ENCODE results near the gene HECTD4.

DNA sequence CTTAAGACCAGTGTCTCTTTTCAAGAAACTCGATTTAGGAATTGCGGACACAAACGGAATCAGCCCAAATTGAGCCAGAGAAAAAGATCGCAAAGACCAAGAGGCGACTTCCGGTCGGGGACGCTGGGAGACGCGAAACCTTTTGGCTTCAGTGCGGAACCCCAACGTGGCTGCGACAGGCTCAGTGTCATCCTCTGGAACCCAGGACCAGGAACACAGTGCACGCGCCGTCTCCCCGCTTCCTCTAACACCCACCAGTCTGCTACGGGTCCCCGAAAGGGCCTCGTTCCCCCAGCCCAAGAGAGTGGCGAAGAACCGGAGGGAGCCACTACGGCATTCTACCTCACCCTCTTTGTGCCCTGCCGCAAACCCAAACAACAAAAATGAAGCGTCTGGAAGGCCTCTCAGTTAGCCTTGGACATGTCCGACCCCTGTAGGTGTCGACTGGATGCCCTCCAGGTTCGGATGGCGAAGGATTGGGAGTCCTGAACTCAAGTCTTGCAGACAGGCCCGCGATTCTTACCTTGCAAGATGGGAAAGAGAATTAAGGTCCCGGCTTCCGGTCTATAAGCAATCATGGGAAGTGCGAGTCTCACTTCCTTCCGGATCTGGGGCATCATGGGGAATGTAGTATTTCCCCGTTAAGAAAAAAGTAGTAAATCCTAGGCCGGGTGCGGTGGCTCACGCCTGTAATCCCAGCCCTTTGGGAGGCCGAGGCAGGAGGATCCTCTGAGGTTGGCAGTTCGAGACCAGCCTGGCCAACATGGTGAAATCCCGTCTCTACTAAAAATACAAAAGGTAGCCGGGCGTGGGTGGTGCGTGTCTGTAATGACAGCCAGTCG lies 27.1 kb upstream of the HECTD4 start, which contains the start of gene RPL6:
- TF ChIP-seq FOXM1 (IDR thresholded peaks at IDR 0.05; ENCODE audit: borderline replicate concordance), result no peak
- TF ChIP-seq SP1 (IDR thresholded peaks at IDR 0.05), result no peak
- peak; percentile 91 for TF ChIP-seq ZNF384 (IDR thresholded peaks at IDR 0.05)
- TF ChIP-seq FOXA1 (IDR thresholded peaks at IDR 0.05), result no peak
- TF ChIP-seq FOXK2 (IDR thresholded peaks at IDR 0.05), result no peak
- no peak for TF ChIP-seq NFRKB (IDR thresholded peaks at IDR 0.05)
- TF ChIP-seq, protein P1, sequence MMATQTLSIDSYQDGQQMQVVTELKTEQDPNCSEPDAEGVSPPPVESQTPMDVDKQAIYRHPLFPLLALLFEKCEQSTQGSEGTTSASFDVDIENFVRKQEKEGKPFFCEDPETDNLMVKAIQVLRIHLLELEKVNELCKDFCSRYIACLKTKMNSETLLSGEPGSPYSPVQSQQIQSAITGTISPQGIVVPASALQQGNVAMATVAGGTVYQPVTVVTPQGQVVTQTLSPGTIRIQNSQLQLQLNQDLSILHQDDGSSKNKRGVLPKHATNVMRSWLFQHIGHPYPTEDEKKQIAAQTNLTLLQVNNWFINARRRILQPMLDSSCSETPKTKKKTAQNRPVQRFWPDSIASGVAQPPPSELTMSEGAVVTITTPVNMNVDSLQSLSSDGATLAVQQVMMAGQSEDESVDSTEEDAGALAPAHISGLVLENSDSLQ (IDR thresholded peaks at IDR 0.05), result peak; percentile 44; the same call in 1 of the 2 replicates
- no peak for TF ChIP-seq TARDBP (IDR thresholded peaks at IDR 0.05)
- TF ChIP-seq LEF1 (IDR thresholded peaks at IDR 0.05; ENCODE audit: borderline replicate concordance), result no peak; the same call in 1 of the 2 replicates

Data from HEK293T (cell line).